ENCODE data around the gene POU3F1.

- TF ChIP-seq CTCF (IDR thresholded peaks at IDR 0.05; ENCODE audit: low read length), result no peak
- no peak for TF ChIP-seq EZH2phosphoT487 (IDR thresholded peaks at IDR 0.05; ENCODE audit: low read length)
These were observed 45.7 kb upstream of the POU3F1 start for GRCh38 chr1:38092256-38092655.
